BLaER1 (cell line): ENCODE measurements around the gene ANKRD30B.
"Not testable (repeated sequence)": the region's sequence is repeated elsewhere in the genome, so short reads cannot be mapped to it uniquely, and the experiment has no call there.

ENCODE experiments used
- H3K27ac ChIP-seq: shearing (Covaris generic); formaldehyde crosslinking; 2 replicates; pipeline ENCODE4 v1.8.1; 2022
- H3K27me3 ChIP-seq: shearing (Covaris generic); formaldehyde crosslinking; 2 replicates; pipeline ENCODE4 v1.8.1; 2022
- H3K36me3 ChIP-seq: shearing (Covaris generic); formaldehyde crosslinking; 2 replicates; pipeline ENCODE4 v1.8.1; 2022
- H3K4me1 ChIP-seq: shearing (Covaris generic); formaldehyde crosslinking; 2 replicates; pipeline ENCODE4 v1.8.1; 2022
- H3K4me2 ChIP-seq: shearing (Covaris generic); formaldehyde crosslinking; 2 replicates; pipeline ENCODE4 v1.8.1; 2022
- H3K4me3 ChIP-seq: shearing (Covaris generic); formaldehyde crosslinking; 2 replicates; pipeline ENCODE4 v1.8.1; 2022
- H3K9ac ChIP-seq: shearing (Covaris generic); formaldehyde crosslinking; 2 replicates; pipeline ENCODE4 v1.8.1; 2022
- H3K9me3 ChIP-seq: shearing (Covaris generic); formaldehyde crosslinking; 2 replicates; pipeline ENCODE4 v1.8.1; 2022
- H4K20me1 ChIP-seq: shearing (Covaris generic); formaldehyde crosslinking; 2 replicates; pipeline ENCODE4 v1.8.1; 2022
- Cebpa-rat ChIP-seq: shearing (Covaris generic); IDR thresholded peaks from 2 replicates; pipeline ENCODE4 v1.8.1; 2022

The ANKRD30B gene

GRCh38 chr18:14858514-14858913 lies 110.5 kb downstream of the ANKRD30B start:
- not testable (repeated sequence) for H3K4me3 ChIP-seq, H3K9ac ChIP-seq, H3K27me3 ChIP-seq, H3K4me2 ChIP-seq, H3K4me1 ChIP-seq, H4K20me1 ChIP-seq, H3K36me3 ChIP-seq, H3K27ac ChIP-seq
- peaks cover 10% of the 10 kb centered on the region for H3K9me3 ChIP-seq

- H3K4me1 ChIP-seq, H3K9ac ChIP-seq, H3K36me3 ChIP-seq, H3K4me2 ChIP-seq, H4K20me1 ChIP-seq, H3K27ac ChIP-seq, H3K4me3 ChIP-seq, H3K27me3 ChIP-seq: not testable (repeated sequence)
- H3K9me3 ChIP-seq = peaks cover 10% of the 10 kb centered on the region
Measured at GRCh38 chr18:14859995-14860394, 112.0 kb downstream of the ANKRD30B start.

- H3K4me3 ChIP-seq, H3K27ac ChIP-seq, H3K4me1 ChIP-seq: not testable (repeated sequence)
Measured at GRCh38 chr18:14866426-14866825, 118.5 kb downstream of the ANKRD30B start.

GRCh38 chr18:14867988-14868387 lies 120.0 kb downstream of the ANKRD30B start:
- not testable (repeated sequence) for H3K4me1 ChIP-seq, H3K9me3 ChIP-seq, H3K4me2 ChIP-seq, H3K4me3 ChIP-seq, H4K20me1 ChIP-seq, H3K27ac ChIP-seq, H3K27me3 ChIP-seq, H3K36me3 ChIP-seq, H3K9ac ChIP-seq

More at GRCh38 chr18:14866426-14866825, 118.5 kb downstream of the ANKRD30B start:
- H3K4me2 ChIP-seq, H4K20me1 ChIP-seq, H3K9ac ChIP-seq, H3K36me3 ChIP-seq, H3K9me3 ChIP-seq, H3K27me3 ChIP-seq: not testable (repeated sequence)

GRCh38 chr18:14868825-14869224 lies 120.9 kb downstream of the ANKRD30B start:
- H3K4me1 ChIP-seq, H3K9me3 ChIP-seq, H4K20me1 ChIP-seq, H3K36me3 ChIP-seq, H3K9ac ChIP-seq, H3K4me2 ChIP-seq, H3K4me3 ChIP-seq, H3K27ac ChIP-seq, H3K27me3 ChIP-seq: not testable (repeated sequence)

GRCh38 chr18:14878826-14879225 lies 130.9 kb downstream of the ANKRD30B start:
- H3K4me3 ChIP-seq, H4K20me1 ChIP-seq, H3K27ac ChIP-seq, H3K27me3 ChIP-seq, H3K9me3 ChIP-seq, H3K36me3 ChIP-seq, H3K4me2 ChIP-seq, H3K4me1 ChIP-seq, H3K9ac ChIP-seq: not testable (repeated sequence)

- H3K4me2 ChIP-seq = no peak overlapping the region
- no peak for TF ChIP-seq Cebpa-rat
- no peaks in the 10 kb centered on the region for H3K9me3 ChIP-seq
- no peaks in the 10 kb centered on the region for H3K4me1 ChIP-seq
- H3K27ac ChIP-seq = no peak overlapping the region
- no peaks in the 10 kb centered on the region for H4K20me1 ChIP-seq
- no peak overlapping the region for H3K4me3 ChIP-seq
- H3K36me3 ChIP-seq = no peaks in the 10 kb centered on the region
- H3K27me3 ChIP-seq = no peaks in the 10 kb centered on the region
- H3K9ac ChIP-seq = no peak overlapping the region
Measured at GRCh38 chr18:14900435-14900834, 152.5 kb downstream of the ANKRD30B start.
